Lower leg skin (tissue), 3 donors: Measurements from ENCODE around the gene FAM167B.

Experiments
- CTCF ChIP-seq, 3 donors: fragments of 450-650 bp; IDR thresholded peaks; one replicate each; pipeline ENCODE4 v1.5.1; 2016; ENCODE audit warnings: antibody characterized with exemption in 3 of 3, mild to moderate bottlenecking in 3 of 3, moderate library complexity in 2 of 3
- POLR2A ChIP-seq, 2 donors: fragments of 450-650 bp; IDR thresholded peaks; one replicate each; pipeline ENCODE4 v1.6.1; 2016 to 2017; ENCODE audit warnings: antibody characterized with exemption in 2 of 2, mild to moderate bottlenecking in 1 of 2, moderate library complexity in 1 of 2

DNA sequence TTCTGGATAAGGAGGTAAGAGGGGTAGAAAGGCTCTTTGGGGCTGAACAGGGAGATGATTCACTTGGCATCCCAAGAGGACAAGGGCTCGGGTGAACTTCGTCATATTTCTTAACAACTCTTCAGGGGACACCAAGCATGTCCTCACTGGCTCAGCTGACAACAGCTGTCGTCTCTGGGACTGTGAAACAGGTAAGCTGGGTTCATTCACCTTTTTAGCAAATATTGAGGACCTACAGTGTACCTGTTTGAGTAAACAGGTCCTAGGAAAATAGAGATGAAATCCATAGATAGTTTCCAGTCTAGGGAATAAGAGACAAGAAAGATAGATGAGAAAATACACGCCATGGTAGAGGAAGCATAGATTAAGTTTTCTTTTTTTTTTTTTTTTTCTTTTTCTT, 22.7 kb upstream of the FAM167B start:
- no peak for TF ChIP-seq CTCF (IDR thresholded peaks at IDR 0.05)
- no peak for TF ChIP-seq POLR2A (IDR thresholded peaks at IDR 0.05)
